NCI-H774 (cell line): ENCODE measurements around the gene GSN.

Source experiments
- DNase-seq: peaks from one replicate; lab custom pipeline; 2025; lab: John Stamatoyannopoulos, UW

GSN gene

DNA sequence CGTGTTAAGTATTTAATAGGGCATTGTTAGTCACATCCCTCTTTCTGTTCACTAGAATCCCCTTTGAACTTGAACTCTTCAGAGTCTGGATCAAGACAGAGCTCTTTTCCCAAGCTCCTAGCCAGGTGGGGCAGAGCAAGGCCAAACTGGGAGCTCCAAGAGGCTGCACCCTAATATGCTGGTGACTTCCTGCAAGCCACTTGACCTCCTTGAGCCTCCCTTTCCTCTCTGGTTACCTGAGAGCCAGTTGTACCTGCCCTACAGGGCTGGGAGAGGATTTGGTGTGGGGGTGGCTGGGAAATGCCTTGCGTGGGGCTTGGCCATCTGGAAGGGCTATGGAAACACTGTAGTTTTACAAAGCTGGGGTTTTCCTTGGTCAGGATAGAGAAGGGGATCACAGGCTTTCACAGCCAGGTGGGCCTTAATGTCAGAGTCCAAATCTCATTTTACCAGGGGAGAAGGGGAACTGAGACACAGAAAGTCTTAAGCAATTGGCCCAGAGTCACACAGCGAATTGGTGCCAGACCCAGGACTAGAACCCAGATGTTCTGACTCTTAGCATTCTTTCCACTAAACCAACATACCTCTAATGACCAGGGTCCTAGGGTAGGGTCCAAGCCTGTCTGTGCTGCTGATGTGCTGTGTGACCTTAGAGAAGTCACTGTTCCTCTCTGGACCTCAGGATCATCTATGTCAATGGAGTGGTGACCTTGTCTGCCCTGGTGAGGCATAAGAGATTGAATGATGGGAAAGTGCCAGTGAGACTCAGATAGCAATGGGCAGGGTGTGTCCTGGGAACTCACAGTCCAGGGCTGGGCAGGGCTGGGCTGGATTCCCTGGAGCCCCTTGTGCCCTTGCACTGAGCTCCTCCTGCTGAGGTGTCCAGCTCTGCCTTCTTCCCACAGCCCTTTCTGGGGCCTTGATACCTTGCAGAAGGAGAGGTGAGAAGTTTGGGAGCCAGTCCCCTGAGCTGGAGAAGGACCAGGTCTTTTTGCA is 35.8 kb downstream of the GSN start:
- no peak for DNase-seq

DNA sequence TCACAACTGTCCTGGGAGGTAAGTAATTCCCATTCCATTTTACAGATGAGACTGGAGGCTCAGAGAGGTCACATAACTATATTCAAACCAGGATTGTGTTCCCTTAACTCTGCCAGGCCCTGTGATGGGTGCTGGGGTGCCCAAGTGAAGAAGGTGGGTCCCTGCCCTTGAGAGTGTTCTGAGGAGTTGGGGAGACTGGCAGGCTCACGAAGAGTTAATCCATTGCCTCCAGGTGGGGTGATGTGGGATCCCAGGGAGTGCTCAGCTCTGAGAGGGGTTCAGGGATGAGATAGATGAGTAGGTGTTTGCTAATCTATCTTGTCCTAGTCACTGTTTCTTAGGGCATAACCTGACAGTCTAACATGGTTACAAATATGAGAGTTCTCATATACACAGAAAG is 36.7 kb downstream of the GSN start:
- DNase-seq = no peak

DNA sequence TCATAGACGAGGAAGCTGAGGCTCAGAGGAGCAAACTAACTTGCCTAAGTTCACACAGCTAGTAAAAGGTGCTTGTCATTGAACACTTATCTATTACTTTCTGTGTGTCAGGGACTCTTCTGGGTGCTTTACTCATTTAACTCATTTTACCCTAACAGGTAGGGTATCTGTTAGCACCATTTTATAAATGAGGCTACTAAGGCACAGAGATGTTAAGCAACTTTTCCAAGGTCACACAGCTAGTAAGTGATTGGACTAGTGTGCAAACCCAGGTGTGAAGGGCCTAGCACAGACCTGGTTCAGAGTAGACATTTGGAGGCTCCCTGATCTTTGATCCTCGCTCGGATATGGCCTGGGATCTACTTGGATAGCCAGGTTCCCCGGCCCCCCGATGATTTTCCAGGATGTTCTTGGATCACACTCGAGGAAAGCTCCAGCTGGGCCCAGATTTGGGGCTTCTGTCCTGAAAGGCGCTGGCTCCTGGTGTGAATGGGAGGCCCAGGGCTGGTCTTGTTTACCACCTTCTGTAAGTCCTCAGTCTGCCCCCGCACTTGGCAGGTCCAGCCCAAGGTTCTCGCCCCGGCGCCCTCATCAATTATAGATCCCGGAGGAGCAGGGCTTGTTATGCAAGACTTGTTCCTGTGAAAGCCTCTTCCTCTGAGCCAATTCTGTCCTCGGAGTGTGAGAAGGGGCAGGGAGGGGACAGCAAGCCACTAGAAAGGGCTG is 37.5 kb downstream of the GSN start:
- DNase-seq = no peak

DNA sequence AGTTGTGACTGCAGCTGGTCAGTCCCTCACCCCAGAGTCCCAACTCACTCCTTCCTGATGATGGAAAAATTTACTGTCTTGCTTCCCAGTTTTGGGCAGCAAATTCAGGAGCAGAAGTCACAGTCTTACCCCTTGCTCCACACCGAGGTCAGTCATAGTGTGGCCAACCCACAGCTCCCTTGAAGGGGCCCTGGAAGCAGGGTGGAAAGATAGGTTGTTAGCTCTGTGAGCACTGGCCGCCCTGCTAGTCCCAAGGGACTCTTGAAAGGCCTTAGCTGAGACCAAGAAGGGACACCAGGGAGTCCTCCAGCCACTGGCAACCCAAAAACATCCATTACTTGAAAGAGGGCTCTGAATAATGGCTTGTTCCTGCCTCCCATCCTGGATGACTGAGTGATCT is 40.0 kb downstream of the GSN start:
- DNase-seq = no peak

DNA sequence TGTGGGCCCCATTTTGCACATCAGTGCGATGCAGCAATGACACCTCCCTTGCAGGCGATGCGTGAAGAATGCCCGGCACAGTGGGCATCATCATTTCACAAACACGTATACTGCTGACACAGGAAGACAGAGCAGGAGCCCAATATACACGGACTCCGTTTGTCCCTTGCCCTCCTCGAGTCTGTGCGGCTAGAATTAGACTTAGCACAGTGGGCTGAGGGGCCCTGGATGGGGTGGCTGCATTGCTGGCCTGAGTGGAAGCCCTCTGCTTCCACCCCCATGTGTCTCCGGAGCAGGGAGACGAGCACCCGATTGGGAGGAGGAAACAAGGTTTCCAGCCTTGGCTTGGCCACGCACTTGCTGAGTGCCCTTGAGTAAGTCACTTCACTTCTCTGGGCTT is 40.8 kb downstream of the GSN start:
- no peak for DNase-seq

DNA sequence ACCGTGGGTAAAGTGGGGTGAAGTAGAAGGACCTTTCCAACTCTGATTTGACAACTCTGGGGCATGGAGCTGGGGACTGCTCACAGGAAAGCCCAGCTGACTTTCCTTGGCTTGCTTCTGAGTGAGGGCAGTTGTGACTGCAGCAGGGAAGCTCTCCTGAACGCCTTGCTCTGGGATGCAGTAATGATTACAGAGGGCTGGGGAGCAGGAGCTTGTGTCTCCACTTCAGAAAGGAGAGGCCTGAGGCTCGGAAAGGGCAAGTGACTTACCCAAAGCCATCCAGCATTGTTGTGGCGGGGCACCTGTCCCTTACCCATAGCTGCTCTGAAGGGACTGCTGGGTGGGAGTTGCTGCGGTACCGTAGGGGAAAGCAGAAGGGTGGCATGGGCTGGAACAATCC is 41.2 kb downstream of the GSN start:
- no peak for DNase-seq

DNA sequence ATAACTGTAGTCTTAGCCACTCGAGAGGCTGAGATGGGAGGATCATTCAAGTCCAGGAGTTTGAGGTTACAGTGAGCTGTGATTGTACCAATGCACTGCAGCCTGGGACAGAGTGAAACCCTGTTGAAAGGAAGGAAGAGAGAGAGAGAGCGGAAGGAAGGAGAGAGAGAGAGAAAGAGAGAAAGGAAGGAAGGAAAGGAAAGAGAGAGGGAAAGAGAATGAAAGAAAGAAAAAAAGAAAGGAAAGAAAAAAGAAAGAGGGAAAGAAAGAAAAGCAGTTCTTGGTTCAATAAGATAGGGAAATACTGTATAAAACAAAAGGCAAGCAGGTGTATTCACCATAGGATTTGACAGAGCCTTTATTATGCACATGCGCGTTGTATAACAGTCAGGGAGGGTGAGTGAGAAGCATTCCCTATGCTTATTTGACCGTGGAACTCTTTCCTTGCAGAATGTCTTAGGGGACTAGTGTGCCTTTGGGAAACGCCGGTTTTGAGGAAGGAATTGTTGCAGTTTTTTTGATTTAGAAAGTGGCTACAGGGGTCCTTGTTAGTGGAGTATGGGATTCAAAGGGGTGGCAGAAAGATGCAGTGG is 42.0 kb downstream of the GSN start:
- DNase-seq = no peak

DNA sequence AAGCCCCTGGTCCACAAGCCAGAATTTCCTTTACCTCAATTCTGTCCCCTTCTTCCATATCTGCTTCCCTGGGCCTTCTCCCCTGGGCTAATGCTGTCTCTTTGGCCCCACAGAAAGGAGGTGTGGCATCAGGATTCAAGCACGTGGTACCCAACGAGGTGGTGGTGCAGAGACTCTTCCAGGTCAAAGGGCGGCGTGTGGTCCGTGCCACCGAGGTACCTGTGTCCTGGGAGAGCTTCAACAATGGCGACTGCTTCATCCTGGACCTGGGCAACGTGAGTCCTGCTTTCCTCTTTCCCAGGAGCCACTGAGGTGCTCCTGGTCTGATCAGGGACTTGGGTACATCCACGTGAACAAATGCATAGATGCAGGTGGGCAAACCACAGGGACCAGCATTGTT is 42.6 kb downstream of the GSN start:
- DNase-seq = no peak

DNA sequence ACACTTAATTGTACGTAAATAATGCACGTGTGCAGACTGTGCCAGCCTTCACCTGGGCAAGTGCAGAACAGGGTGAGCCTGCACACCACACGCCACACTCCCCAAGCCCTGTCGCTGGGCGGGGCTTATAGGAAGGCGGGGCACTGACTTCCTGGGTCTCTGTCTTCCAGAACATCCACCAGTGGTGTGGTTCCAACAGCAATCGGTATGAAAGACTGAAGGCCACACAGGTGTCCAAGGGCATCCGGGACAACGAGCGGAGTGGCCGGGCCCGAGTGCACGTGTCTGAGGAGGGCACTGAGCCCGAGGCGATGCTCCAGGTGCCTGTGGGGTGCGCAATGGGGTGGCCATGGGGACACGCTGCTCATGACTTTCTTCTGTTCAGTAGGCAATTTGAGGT is 44.2 kb downstream of the GSN start:
- DNase-seq = no peak

DNA sequence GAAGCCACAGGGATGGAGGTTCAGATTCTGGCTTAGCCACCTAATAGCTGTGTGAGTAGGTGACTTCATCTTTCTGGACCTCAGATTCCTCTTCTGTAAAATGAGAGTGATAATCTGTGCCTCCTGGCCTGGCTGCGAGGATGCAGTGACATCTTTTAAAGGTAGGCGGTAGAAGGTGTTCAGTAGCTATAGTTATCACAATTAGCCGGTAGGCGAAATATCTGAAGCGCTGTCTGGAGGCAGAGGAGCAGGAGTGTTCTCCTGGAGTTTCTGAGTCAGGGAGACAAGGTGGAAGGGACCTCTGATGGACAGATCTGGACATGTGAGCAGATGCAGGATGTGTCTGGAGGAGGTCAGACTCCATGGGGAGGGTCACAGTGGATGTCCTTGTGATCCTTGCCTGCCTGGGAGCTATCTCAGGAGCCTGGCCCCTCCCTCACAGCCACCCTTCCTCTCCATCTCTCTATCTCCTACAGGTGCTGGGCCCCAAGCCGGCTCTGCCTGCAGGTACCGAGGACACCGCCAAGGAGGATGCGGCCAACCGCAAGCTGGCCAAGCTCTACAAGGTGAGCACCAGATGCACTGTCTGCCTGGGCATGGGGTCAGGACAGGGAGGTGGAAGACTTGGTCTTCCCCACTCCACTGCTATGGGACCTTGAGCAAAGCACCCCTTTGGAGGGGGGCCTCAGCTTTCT is 45.6 kb downstream of the GSN start:
- DNase-seq = no peak

DNA sequence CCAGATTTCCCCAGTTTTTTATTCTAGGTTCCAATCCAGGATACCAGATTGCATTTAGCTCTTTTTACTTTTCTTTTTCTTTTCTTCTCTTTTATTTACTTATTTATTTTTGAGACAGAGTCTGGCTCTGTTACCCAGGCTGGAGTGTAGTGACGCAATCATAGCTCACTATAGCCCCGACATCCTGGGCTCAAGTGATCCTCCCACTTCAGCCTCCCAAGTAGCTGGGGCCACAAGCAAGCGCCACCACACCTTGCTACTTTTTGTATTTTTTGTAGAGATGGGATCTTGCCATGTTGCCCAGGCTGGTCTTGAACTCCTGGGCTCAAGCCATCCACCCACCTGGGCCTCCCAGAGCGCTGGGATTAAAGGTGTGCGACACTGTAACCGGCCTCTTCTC is 48.4 kb downstream of the GSN start:
- no peak for DNase-seq

DNA sequence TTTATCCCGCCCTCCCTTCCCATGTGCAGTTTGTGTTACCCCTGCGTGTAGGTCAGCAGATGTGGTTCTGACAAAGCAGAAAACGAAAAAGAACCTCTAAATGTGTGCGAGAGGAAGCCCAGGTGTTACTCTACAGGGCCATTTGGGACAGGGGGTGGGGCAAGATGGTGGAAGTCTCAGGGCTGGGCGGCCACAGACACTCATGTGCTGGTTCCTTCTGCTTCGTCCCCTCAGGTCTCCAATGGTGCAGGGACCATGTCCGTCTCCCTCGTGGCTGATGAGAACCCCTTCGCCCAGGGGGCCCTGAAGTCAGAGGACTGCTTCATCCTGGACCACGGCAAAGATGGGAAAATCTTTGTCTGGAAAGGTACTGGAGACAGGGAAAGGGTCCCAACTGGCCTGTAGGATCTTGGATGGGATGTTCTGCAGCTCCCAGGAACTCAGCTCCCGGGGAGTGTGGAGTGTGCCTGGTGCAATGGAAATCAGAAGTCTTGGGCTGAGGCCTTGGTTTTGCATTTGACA is 49.0 kb downstream of the GSN start:
- no peak for DNase-seq

DNA sequence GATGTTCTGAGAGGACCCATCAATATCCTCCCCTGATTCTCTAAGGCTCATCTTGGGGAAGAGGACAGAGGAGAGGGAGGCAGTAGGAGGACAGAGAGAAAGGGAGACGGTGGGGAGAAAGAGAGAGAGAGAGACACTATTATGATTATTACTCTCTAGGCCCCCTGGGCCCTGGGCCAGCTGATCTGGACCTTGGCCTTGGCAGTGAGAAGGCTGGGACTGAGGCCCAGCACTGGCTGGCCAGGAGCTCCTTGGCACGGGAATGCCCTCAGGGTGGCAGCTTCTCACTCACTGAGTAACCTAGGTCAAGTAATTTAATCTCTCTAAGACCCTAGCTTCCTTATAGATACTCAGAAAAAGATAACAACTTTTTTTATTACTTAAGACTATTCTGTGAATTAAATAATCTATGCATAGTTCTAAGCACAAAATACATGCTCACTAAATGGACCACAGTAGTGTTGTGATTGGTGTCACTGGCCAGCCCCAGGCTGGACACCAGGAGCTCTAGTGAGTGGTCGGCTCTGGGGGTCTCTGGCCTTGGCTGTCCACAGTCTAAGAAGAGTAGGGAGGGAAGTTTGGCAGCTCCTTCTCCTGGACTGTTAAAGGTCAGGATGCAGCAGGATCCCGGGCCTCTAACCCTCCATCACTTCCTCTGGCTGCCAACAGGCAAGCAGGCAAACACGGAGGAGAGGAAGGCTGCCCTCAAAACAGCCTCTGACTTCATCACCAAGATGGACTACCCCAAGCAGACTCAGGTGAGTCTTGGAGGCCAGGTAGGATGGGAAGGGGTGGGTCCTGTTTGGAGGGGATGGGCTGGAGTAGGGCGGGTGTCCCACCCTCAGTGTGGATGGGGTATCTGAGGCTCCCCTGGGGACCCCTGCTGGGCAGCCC is 50.0 kb downstream of the GSN start:
- DNase-seq = no peak

DNA sequence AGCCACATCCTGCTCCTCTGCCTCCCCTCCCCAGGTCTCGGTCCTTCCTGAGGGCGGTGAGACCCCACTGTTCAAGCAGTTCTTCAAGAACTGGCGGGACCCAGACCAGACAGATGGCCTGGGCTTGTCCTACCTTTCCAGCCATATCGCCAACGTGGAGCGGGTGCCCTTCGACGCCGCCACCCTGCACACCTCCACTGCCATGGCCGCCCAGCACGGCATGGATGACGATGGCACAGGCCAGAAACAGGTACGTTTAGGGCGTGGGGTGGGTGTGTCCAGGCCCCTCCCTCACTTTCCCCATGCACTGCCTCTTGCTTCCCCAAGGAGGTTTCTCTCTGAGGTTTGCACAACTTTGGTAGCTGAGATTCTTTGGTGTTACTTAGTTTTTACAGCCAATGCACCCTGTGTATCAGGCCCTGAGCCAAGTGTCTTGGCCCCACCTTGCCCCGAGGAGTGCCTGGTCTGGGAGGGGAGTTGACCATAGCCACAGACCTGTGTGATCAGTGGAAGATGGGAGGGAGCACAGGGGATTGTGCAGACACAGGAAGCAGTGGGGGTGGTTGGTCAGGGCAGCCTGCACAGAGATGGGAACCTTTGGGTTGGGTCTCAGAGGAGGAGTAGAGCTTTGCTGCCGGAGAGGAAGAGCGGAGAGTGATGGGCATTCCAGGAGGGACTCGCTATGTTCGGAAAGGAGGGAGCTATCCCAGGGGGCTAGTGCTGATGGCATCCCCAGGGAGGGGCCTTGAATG is 50.8 kb downstream of the GSN start:
- no peak for DNase-seq

DNA sequence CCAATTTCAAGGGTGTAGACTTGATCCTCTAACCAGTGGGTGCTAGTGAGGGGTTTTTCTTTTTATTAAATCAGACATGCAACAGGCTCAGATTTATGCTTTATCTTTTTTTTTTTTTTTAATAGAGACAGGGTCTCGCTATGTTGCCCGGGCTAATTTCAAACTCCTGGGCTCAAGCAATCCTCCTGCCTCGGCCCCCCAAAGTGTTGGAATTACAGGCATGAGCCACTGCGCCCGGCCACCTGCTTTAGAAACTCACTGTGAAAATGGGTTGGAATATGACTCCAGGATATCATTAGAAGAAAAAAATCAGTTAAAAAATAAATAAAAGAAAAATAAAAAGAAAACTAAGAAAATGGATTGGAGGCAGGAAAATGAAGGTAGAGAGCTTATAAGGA is 51.4 kb downstream of the GSN start:
- DNase-seq = no peak

DNA sequence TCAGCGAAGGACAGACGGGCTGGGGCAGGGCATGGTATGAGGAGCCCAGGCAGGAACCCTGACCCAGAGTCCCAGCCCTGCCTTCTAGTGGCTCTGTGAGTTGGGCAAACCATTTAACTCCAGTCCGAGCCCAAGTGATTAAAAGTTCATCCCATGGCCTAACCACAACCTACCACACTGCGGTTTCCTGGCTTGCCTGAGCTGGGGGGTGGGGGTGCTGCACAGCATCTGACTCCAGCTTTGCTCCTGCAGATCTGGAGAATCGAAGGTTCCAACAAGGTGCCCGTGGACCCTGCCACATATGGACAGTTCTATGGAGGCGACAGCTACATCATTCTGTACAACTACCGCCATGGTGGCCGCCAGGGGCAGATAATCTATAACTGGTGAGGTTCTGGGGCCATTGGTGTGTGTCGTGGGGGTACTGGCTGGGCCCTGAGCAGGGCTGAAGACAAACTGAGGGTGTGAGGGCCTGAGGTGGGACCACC is 53.1 kb downstream of the GSN start:
- no peak for DNase-seq

DNA sequence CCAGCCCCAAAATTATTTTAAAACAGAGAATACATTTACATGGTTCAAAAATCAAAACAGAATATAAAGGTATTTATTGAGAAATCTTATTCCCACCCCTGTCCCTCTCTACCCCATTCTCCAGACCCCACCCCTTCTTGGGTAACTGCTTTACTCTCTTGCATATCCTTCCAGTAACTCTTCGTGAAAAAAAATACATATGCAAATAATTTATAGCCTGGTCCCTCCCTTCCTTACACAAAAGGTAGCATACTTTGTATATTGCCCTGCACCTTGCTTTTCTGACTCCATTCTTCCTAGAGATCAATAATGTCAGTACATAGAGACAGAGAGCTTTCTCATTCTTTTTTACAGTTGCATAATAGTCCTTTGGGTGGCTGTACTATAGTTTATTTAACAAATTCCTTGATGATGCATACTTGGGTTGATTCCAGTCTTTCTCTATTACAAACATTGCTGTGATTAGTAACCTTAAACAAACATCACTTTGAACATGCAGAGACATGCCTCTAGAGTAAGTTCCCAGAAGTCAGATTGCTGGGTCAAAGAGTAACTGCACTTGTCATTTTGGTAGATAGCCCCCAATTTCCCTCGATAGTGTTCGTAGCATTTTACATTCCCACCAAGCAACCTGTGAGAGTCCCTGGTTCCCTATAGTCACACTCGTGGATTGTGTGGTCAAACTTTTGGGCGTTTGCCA is 54.2 kb downstream of the GSN start:
- DNase-seq = no peak

DNA sequence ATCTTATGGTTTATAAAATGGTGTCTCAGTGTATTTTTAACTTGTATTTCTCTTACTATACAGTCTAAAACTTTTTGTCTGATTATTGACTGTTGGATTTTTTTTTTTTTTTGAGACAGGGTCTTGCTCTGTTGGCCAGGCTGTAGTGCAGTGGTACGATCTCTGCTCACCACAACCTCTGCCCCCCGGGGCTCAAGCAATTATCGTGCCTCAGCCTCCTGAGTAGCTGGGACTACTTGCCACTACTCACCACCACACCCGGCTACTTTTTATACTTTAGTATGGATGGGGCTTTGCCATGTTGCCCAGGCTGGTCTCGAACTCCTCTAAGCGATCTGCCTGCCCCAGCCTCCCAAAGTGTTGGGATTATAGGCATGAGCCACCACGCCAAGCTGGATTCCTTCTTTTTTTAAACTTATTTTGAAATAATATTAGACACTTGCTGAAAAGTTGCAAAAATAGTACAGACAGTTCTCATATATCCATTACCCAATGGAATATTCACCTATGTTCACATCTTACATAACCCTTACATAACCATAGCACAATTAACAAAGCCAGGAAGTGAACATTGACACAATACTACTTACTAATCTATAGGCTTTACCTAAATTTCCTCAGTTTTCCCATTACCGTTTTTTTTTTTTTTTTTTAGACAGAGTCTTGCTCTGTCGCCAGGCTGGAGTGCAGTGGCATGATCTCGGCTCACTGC is 54.9 kb downstream of the GSN start:
- no peak for DNase-seq
